Esophagus squamous epithelium (tissue), 4 donors: ENCODE results near the gene RABGAP1L.

Experiments
- POLR2A ChIP-seq, 4 donors: fragments of 450-650 bp; IDR thresholded peaks; one replicate each; pipeline ENCODE4 v1.6.1; 2017; ENCODE audit warnings: antibody characterized with exemption in 4 of 4, mild to moderate bottlenecking in 4 of 4, moderate library complexity in 3 of 4
- TF ChIP-seq, protein P1 (sequence below), 6 experiments: fragments of 450-650 bp in 4 of 6; fragments of 200-600 bp in 2 of 6; sonication (generic) in 2 of 6; IDR thresholded peaks; one replicate each; pipeline ENCODE4 v1.5.1; 2016 to 2019; ENCODE audit warnings: antibody characterized with exemption in 6 of 6, mild to moderate bottlenecking in 4 of 6, moderate library complexity in 4 of 6

DNA sequence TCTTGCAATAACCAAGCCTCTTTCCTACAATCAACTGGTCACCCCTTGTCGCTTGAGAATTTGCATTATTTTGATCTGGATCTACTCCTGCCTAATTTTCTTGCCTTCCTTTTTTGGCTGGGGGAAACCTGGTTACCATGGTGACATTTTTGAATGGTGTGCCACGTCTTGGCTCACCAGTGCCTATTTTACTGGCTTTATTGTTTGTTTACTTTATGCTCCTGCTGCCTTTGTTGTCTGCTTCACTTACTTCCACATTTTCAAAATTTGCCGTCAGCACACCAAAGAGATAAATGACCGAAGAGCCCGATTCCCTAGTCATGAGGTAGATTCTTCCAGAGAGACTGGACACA, 289.2 kb downstream of the RABGAP1L start:
- TF ChIP-seq POLR2A (IDR thresholded peaks at IDR 0.05), result no peak
- TF ChIP-seq, protein P1, sequence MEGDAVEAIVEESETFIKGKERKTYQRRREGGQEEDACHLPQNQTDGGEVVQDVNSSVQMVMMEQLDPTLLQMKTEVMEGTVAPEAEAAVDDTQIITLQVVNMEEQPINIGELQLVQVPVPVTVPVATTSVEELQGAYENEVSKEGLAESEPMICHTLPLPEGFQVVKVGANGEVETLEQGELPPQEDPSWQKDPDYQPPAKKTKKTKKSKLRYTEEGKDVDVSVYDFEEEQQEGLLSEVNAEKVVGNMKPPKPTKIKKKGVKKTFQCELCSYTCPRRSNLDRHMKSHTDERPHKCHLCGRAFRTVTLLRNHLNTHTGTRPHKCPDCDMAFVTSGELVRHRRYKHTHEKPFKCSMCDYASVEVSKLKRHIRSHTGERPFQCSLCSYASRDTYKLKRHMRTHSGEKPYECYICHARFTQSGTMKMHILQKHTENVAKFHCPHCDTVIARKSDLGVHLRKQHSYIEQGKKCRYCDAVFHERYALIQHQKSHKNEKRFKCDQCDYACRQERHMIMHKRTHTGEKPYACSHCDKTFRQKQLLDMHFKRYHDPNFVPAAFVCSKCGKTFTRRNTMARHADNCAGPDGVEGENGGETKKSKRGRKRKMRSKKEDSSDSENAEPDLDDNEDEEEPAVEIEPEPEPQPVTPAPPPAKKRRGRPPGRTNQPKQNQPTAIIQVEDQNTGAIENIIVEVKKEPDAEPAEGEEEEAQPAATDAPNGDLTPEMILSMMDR (IDR thresholded peaks at IDR 0.05), result no peak
